GM12801 (cell line): ENCODE results near the gene SHC2.

ENCODE experiments used
- CTCF ChIP-seq: IDR thresholded peaks from one replicate; pipeline ENCODE4 v1.5.1; 2011; ENCODE audit warnings: control low read depth; ENCODE audit not compliant: insufficient read length; ENCODE audit errors: extremely low read depth

Gene SHC2

GRCh38 chr19:391207-391557 lies 69.7 kb downstream of the SHC2 start:
- no peak for TF ChIP-seq CTCF

DNA sequence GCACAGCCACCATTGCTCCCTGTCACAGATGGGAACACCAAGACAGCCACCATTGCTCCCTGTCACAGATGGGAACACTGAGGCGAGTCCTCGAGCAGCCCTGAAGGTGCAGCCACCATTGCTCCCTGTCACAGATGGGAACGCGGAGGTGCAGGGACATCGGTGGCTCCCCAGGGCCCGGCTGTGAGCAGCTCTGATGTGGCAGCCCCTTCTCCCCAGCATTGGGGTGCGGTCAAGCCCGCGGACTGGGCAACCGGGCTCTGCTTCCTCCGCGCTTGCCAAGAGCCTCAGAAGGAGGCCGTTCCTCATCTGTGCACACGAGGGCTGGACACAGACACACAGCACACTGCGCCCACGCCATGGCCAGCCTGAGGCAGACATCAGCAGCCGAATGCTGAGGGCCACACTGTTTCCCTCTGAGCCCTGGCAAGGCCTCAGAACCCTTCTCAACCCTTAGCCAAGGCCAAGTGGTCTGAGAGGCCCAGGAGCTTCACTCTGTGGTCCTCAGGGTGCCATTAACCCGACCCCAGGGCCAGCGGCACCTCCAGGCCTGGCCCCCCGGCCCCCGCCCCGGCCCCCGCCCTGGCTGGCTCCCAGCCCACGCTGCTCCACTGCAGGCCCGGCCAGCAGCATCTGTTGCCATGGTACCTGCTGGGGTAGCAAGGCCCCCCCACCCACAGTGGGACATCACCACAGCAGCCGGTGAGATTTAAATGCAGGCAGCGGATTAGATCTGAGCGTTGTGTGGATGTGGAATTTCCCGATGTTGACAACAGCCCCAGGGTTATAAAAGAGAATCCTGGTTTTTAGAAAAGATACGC lies 70.2 kb downstream of the SHC2 start:
- no peak for TF ChIP-seq CTCF

DNA sequence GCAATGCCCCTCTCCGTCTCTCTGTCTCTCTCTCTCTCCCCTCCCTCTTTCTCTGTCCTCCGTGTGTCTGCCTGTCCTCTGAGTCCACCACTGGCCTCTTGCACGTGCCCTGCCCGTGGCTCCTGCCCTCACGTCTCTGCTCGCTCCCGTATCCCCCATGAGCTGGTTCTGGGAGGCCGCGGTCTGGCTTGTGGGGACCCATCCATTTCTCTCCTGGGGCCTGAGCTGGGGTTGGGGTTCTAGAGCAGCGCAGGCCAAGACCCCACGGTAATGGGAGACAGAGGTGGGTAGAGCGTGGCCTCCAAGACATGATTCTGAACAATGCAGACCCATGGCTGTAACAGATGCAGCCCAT lies 70.9 kb downstream of the SHC2 start:
- TF ChIP-seq CTCF: no peak

GRCh38 chr19:389255-389934 lies 71.4 kb downstream of the SHC2 start:
- no peak for TF ChIP-seq CTCF

GRCh38 chr19:388691-389090 lies 72.1 kb downstream of the SHC2 start:
- TF ChIP-seq CTCF: no peak

DNA sequence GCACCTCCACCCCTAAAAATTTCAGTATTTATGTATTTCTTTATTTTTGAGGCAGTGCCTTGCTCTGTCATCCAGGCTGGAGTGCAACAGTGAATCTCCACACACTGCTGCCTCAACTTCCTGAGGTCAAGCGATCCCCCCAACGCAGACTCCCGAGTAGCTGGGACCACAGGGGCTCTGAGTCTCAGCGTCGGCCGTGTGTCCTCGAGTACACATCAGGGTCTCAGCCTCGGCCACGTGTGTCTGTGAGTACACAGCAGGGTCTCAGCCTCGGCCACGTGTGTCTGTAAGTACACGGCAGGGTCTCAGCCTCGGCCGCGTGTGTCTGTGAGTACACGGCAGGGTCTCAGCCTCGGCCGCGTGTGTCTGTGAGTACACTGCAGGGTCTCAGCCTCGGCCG lies 73.1 kb downstream of the SHC2 start:
- TF ChIP-seq CTCF: no peak

DNA sequence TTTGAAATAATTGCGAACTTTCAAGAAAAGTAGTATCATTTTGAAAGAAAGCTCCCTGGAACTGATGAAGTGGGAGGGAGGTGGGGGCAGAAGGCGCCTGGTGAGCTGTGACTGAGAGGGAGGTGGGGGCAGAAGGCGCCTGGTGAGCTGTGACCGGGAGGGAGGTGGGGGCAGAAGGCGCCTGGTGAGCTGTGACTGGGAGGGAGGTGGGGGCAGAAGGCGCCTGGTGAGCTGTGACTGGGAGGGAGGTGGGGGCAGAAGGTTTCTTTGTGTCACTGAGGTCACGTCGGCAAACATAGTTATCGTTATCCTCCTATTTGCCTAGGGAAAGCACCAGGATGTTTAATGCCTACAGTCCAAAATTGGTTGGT lies 76.0 kb downstream of the SHC2 start:
- TF ChIP-seq CTCF: no peak
